Glutamatergic neuron (in vitro differentiated cells): ENCODE data around the gene TMEM179. TPM values are rescaled to one million over a fixed set of nuclear protein-coding genes. Genes with fewer than 3 reads are reported as not detected.

Experiments
- DNase-seq: peaks from one replicate; pipeline ENCODE4 v3.0.0; 2022
- H3K27ac Mint-ChIP-seq: one replicate; pipeline ENCODE4 v1.8.0; 2020; ENCODE audit warnings: mild to moderate bottlenecking, mixed read lengths, inconsistent platforms; ENCODE audit not compliant: unreplicated experiment
- H3K27me3 Mint-ChIP-seq: one replicate; pipeline ENCODE4 v1.8.0; 2020; ENCODE audit warnings: mild to moderate bottlenecking, moderate library complexity, mixed read lengths, inconsistent platforms; ENCODE audit not compliant: unreplicated experiment
- H3K36me3 Mint-ChIP-seq: one replicate; pipeline ENCODE4 v1.8.0; 2020; ENCODE audit warnings: mild to moderate bottlenecking, mixed read lengths, inconsistent platforms; ENCODE audit not compliant: unreplicated experiment
- H3K4me1 Mint-ChIP-seq: one replicate; pipeline ENCODE4 v1.8.0; 2020; ENCODE audit warnings: mild to moderate bottlenecking, low read depth, mixed read lengths, inconsistent platforms; ENCODE audit not compliant: unreplicated experiment
- H3K4me3 Mint-ChIP-seq: one replicate; pipeline ENCODE4 v1.8.0; 2020; ENCODE audit warnings: mild to moderate bottlenecking, mixed read lengths, inconsistent platforms; ENCODE audit not compliant: unreplicated experiment
- H3K9me3 Mint-ChIP-seq: one replicate; pipeline ENCODE4 v1.8.0; 2020; ENCODE audit warnings: mild to moderate bottlenecking, moderate library complexity, mixed read lengths, inconsistent platforms; ENCODE audit not compliant: unreplicated experiment
- CTCF ChIP-seq: fragments of 200-600 bp; sonication (generic); IDR thresholded peaks from one replicate; pipeline ENCODE4 v1.5.0; 2021; ENCODE audit not compliant: partially characterized antibody, unreplicated experiment
- total RNA-seq: library from RNA; stranded (reverse); fragmentation: NEBNext Ultra II Directional; extraction: Animal tissue kit (Norgen Biotek cat#: 25700); gene quantifications from one replicate; pipeline ENCODE4 v1.2.1, GENCODE V29; 2021; ENCODE audit not compliant: unreplicated experiment

The TMEM179 gene
- total RNA-seq, 1 donor from 2014 or later = 28.8 TPM

- no peak overlapping the region for H3K27ac Mint-ChIP-seq
- no peak for TF ChIP-seq CTCF
- no peaks in the 10 kb centered on the region for H3K4me1 Mint-ChIP-seq
- no peaks in the 10 kb centered on the region for H3K36me3 Mint-ChIP-seq
- peaks cover 5% of the 10 kb centered on the region for H3K27me3 Mint-ChIP-seq
- DNase-seq = no peak
- no peaks in the 10 kb centered on the region for H3K9me3 Mint-ChIP-seq
- no peak overlapping the region for H3K4me3 Mint-ChIP-seq
Measured at GRCh38 chr14:104571246-104571645, 33.3 kb downstream of the TMEM179 start.

DNA sequence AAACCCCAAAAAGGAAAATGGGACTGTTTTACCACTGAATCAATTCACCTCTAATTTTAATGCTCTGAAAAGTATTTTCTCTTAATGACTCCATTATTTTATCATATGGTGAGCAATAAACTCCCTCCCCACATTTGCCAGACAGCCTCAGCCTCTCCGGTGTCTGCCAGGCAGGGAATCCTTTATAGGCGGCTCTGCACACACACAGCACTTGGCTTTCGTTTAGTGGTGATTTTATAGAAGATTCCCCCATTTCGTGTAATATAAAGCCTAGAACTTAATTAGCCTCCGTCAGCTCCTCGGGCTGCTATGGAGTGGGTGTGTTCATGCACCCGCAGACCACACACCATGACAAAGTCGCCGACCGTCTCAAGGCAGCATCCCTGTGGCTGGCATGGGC is 35.1 kb downstream of the TMEM179 start:
- H3K9me3 Mint-ChIP-seq = no peaks in the 10 kb centered on the region
- no peaks in the 10 kb centered on the region for H3K36me3 Mint-ChIP-seq
- peaks cover 2% of the 10 kb centered on the region for H3K27me3 Mint-ChIP-seq
- no peak overlapping the region for H3K4me3 Mint-ChIP-seq
- H3K4me1 Mint-ChIP-seq = no peaks in the 10 kb centered on the region
- no peak for DNase-seq
- no peak overlapping the region for H3K27ac Mint-ChIP-seq
- no peak for TF ChIP-seq CTCF

GRCh38 chr14:104568620-104569019 is 36.0 kb downstream of the TMEM179 start:
- no peak overlapping the region for H3K4me3 Mint-ChIP-seq
- H3K4me1 Mint-ChIP-seq = peaks cover 1% of the 10 kb centered on the region
- H3K27me3 Mint-ChIP-seq = peaks cover 2% of the 10 kb centered on the region
- no peaks in the 10 kb centered on the region for H3K36me3 Mint-ChIP-seq
- no peaks in the 10 kb centered on the region for H3K9me3 Mint-ChIP-seq
- no peak overlapping the region for H3K27ac Mint-ChIP-seq
- TF ChIP-seq CTCF = no peak
- DNase-seq = no peak

GRCh38 chr14:104567957-104568225 is 36.7 kb downstream of the TMEM179 start:
- TF ChIP-seq CTCF = no peak
- peaks cover 1% of the 10 kb centered on the region for H3K4me1 Mint-ChIP-seq

GRCh38 chr14:104567141-104567956 is 37.2 kb downstream of the TMEM179 start:
- Mint-ChIP-seq H3K9me3 (no peaks in the 10 kb centered on the region), H3K36me3 (no peaks in the 10 kb centered on the region), H3K4me1 (peaks cover 1% of the 10 kb centered on the region), H3K27me3 (peaks cover 2% of the 10 kb centered on the region), H3K27ac (no peak overlapping the region), H3K4me3 (no peak overlapping the region)
- DNase-seq = no peak
- no peak for TF ChIP-seq CTCF

More at GRCh38 chr14:104567957-104568225, 36.7 kb downstream of the TMEM179 start:
- Mint-ChIP-seq H3K27me3 (peaks cover 2% of the 10 kb centered on the region), H3K27ac (no peak overlapping the region), H3K4me3 (no peak overlapping the region), H3K9me3 (no peaks in the 10 kb centered on the region), H3K36me3 (no peaks in the 10 kb centered on the region)
- DNase-seq = no peak
